Adipocyte (in vitro differentiated cells): ENCODE results near the gene NUTM2E.
A peak's percentile ranks its signal among the peaks of the same experiment; 100 is the strongest.
"Not testable (repeated sequence)": the region's sequence is repeated elsewhere in the genome, so short reads cannot be mapped to it uniquely, and the experiment has no call there.

Experiments used
- DNase-seq: peaks from one replicate; pipeline ENCODE4 v3.0.0-alpha.2; 2015; ENCODE audit warnings: low read depth
- H3K27me3 ChIP-seq: replicated peaks from 2 replicates; pipeline ENCODE4 v1.7.0; 2013; ENCODE audit warnings: mild to moderate bottlenecking, low read length, moderate library complexity; ENCODE audit not compliant: control insufficient read depth, insufficient read depth
- H3K36me3 ChIP-seq: 2 replicates; pipeline ENCODE4 v1.7.0; 2013; ENCODE audit warnings: low read length, mild to moderate bottlenecking, moderate library complexity; ENCODE audit not compliant: control insufficient read depth, insufficient read depth, severe bottlenecking
- H3K4me1 ChIP-seq: 2 replicates; pipeline ENCODE4 v1.7.0; 2013; ENCODE audit warnings: mild to moderate bottlenecking, low read length, moderate library complexity; ENCODE audit not compliant: control insufficient read depth, insufficient read depth
- H3K4me3 ChIP-seq: 2 replicates; pipeline ENCODE4 v1.7.0; 2013; ENCODE audit warnings: mild to moderate bottlenecking, low read length, moderate library complexity
- H3K9ac ChIP-seq: 2 replicates; pipeline ENCODE4 v1.7.0; 2013; ENCODE audit warnings: mild to moderate bottlenecking, low read length, moderate library complexity
- H3K9me3 ChIP-seq: 2 replicates; pipeline ENCODE4 v1.7.0; 2013; ENCODE audit warnings: mild to moderate bottlenecking, low read length, moderate library complexity; ENCODE audit not compliant: control insufficient read depth

NUTM2E gene, protein sequence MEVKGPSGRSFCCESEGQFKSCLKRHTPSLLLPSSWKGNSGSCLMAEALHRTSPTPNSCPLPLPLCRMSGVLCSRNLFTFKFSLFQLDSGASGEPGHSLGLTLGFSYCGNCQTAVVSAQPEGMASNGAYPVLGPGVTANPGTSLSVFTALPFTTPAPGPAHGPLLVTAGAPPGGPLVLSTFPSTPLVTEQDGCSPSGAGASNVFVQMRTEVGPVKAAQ (N-terminal part only)

DNA sequence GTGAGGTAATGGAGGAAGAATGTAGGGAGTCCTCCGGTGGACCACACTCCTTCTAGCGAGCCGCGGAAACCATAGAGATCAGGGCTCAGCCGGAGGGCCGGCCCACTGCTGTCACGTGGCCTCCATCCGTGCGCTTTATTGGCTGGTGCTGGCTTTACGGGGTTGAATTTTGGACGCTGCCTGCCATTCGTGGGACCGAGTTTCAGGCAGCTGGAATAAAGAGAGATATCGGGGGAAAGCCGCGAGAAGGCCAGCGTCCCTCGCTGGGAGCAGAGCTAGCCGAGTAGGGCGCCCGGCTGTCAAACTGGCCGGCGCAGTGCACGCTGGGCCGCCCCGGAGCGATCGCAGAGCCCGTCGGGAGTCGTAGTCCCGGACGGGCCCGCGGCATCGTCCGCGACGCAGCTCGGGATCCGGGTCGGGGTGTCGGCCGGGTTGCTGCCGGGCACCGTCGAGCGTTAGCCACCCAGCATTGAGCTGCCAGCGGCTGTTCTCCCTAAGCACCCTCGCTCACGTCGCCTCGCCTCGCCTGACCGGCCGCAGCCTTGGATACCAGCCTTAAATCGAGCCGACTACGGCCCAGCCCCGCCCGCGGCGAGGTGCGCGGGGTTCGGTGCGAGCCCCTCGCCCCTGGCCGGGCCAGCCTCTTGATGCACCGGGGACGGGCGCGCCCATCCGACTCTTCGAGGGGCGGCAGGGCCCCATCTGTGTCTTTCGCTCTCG is at the start of gene NUTM2E:
Gene NUTM2E (plus strand): TSS at position 244 of the 720 bp plus-strand sequence. CDS start 15,002 bp downstream, outside the sequence.
- H3K9me3 ChIP-seq, H3K27me3 ChIP-seq, H3K4me1 ChIP-seq, H3K36me3 ChIP-seq: not testable (repeated sequence)
- Histone ChIP-seq H3K9ac (peak within 1 kb of the TSS; percentile 78), H3K4me3 (peak within 1 kb of the TSS; percentile 79)
- peak; percentile 70 for DNase-seq

GRCh38 chr10:79777997-79778396 is 48.5 kb upstream of the NUTM2E start:
- H3K9me3 ChIP-seq, H3K36me3 ChIP-seq, DNase-seq, H3K4me1 ChIP-seq, H3K4me3 ChIP-seq, H3K9ac ChIP-seq, H3K27me3 ChIP-seq: not testable (repeated sequence)

DNA sequence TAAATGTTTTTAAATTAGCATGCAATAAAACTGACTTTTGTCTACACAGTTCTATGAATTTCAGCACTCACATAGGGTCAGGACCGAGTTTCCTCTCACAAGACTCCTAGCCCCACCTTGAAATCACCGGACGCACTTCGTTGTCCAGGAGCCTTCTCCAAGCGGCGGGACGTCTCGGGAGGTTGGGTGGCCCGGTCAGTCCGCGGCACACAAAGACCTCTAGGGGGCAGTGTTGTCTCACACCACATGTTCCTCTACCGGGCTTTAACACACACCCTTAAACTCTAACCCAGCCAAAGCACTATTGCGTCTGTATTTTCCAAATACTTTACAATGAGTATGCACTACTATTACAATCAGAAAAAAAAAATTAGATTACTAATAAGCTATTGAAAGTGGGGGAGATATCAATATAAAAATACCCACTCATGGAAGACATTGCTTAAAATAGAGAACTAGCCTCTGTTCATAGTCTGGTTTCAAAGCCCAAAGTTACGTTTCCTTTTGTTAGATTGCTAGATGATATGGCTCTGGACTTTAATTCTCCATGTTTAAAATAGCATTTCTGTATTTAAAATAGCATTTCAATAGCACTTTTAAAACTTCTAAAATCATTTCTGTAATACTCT is 47.1 kb upstream of the NUTM2E start:
- H3K4me1 ChIP-seq, H3K36me3 ChIP-seq, H3K27me3 ChIP-seq, H3K9ac ChIP-seq, H3K4me3 ChIP-seq, H3K9me3 ChIP-seq: not testable (repeated sequence)
- peak; percentile 89 for DNase-seq

- H3K9ac ChIP-seq, H3K4me3 ChIP-seq, DNase-seq, H3K4me1 ChIP-seq, H3K36me3 ChIP-seq, H3K9me3 ChIP-seq, H3K27me3 ChIP-seq: not testable (repeated sequence)
Observed at GRCh38 chr10:79779992-79780391, 46.5 kb upstream of the NUTM2E start.

GRCh38 chr10:79781584-79781983 is 45.0 kb upstream of the NUTM2E start:
- not testable (repeated sequence) for H3K9me3 ChIP-seq, DNase-seq, H3K9ac ChIP-seq, H3K36me3 ChIP-seq, H3K27me3 ChIP-seq, H3K4me1 ChIP-seq, H3K4me3 ChIP-seq

GRCh38 chr10:79787455-79787952 is 39.0 kb upstream of the NUTM2E start:
- H3K9ac ChIP-seq, H3K27me3 ChIP-seq, H3K36me3 ChIP-seq, DNase-seq, H3K9me3 ChIP-seq, H3K4me3 ChIP-seq, H3K4me1 ChIP-seq: not testable (repeated sequence)

DNA sequence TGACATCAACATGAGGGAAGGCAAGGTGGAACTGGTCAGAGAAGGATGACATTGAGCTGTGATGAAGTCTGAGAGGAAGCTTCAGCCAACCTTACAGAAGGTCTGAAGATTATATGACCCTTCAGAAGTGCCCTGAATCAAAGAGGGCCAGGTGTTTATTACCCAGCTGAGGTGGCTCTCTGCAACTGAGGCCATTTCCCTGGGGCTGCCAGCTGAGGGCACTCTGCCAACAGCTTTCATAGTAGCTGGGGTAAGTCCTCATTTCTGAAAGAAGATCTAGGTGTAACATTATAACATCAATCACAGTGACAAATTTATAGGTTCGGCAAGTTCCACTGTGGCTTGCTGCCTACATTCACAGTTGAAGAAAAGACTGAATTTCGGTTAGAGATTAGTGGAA is 37.2 kb upstream of the NUTM2E start:
- not testable (repeated sequence) for H3K9me3 ChIP-seq, H3K36me3 ChIP-seq, H3K9ac ChIP-seq, DNase-seq, H3K27me3 ChIP-seq, H3K4me3 ChIP-seq, H3K4me1 ChIP-seq

DNA sequence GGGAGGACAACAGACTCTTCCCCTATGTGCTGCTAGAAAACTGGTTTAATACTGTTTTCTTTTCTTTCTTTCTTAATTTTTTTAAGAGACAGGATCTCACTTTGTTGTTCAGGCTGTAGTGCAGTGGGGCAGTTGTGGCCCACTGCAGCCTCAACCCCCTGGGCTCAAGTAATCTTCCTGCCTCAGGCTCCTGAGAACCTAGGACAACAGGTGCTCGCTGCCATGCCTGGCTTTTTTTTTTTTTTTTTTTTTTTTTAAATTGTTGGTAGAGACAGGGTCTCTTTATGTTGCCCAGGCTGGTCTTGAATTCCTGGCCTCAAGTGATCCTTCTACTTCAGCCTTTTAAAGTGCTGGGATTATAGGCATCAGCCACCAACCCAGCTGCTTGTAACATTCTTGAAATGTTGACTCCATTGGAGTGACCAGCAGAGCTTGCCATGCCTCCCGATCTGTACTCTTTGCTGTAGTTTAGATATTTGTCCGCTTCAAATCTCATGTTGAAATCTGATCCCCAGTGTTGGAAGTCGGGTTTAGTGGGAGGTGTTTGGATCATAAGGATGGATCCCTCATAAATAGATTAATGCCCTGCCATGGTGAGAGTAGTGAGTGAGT is 34.5 kb upstream of the NUTM2E start:
- not testable (repeated sequence) for H3K36me3 ChIP-seq, H3K9me3 ChIP-seq, H3K4me3 ChIP-seq, DNase-seq, H3K9ac ChIP-seq, H3K27me3 ChIP-seq, H3K4me1 ChIP-seq

DNA sequence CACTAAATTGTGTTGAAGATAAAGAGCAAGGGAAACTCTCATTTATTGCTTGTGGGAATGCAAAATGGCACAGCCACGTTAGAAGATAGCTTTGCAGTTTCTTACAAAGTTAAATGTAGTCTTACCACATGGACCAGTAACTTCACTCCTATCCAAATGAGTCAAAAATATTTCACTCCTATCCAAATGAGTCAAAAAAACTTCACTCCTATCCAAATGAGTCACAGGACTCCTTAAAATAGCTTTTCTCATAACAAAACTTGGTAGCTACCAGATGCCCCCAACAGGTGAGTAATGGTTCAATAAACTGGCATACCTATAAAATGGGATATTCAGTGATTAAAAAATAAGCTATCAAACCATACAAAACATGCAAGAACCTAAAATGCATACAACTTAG is 27.2 kb upstream of the NUTM2E start:
- H3K9me3 ChIP-seq: not testable (repeated sequence)

DNA sequence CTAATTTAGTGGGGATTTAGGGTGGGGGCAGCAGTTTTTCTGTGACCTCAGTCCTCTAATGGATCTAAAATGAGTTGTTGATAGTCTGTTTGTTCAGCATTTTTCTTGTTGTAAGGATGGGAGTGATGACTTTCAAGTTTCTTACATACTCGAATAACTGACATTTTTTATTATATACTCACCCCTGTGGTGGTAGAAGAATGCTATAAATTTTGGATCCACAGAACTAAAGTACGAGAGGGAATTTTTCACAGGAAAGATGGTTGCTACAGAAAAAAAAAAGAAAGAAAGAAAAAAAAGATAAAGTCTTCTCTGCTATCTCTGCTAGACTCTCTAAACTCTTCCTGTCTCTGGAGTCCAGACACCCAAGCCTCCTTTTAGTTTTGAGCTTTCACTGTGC is 20.7 kb upstream of the NUTM2E start:
- peak; percentile 15 for DNase-seq
- not testable (repeated sequence) for H3K4me3 ChIP-seq, H3K4me1 ChIP-seq, H3K36me3 ChIP-seq, H3K9ac ChIP-seq, H3K27me3 ChIP-seq, H3K9me3 ChIP-seq

More for the DNA sequence above, 27.2 kb upstream of the NUTM2E start:
- not testable (repeated sequence) for H3K9ac ChIP-seq, H3K4me3 ChIP-seq, H3K27me3 ChIP-seq, H3K4me1 ChIP-seq, DNase-seq, H3K36me3 ChIP-seq

DNA sequence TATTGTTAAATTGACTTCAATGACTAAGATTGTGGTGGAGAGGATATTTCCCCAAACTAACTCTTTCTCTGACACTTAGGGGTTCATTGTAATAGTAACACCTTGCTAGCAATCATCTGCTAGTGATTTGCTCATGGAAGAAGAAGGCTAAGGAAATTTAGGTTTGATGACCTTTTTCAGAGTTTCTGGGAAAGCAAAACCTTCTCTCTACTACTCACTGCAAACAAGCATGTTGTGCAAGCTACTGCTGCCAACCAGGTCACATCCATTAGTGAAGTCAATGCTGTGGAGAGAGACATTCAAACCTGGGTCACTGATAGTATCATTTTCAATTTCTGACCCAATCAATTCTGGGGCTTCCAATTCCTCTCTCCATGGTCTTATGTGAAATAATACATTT is 14.6 kb upstream of the NUTM2E start:
- not testable (repeated sequence) for H3K9ac ChIP-seq, H3K27me3 ChIP-seq, DNase-seq, H3K4me1 ChIP-seq, H3K9me3 ChIP-seq, H3K36me3 ChIP-seq, H3K4me3 ChIP-seq
